Testis (tissue), 2 donors: ENCODE data around the gene LTB4R2.

ENCODE experiments used
- POLR2A ChIP-seq: fragments of 450-650 bp; IDR thresholded peaks from one replicate; pipeline ENCODE4 v1.6.1; 2017; ENCODE audit warnings: antibody characterized with exemption, mild to moderate bottlenecking, moderate library complexity
- TF ChIP-seq, protein P1 (sequence below), 3 experiments: fragments of 450-650 bp in 2 of 3; fragments of 200-600 bp in 1 of 3; sonication (generic) in 1 of 3; IDR thresholded peaks; one replicate each; pipeline ENCODE4 v1.5.1; 2016 to 2019; ENCODE audit warnings: antibody characterized with exemption in 3 of 3, mild to moderate bottlenecking in 2 of 3, moderate library complexity in 1 of 3

DNA sequence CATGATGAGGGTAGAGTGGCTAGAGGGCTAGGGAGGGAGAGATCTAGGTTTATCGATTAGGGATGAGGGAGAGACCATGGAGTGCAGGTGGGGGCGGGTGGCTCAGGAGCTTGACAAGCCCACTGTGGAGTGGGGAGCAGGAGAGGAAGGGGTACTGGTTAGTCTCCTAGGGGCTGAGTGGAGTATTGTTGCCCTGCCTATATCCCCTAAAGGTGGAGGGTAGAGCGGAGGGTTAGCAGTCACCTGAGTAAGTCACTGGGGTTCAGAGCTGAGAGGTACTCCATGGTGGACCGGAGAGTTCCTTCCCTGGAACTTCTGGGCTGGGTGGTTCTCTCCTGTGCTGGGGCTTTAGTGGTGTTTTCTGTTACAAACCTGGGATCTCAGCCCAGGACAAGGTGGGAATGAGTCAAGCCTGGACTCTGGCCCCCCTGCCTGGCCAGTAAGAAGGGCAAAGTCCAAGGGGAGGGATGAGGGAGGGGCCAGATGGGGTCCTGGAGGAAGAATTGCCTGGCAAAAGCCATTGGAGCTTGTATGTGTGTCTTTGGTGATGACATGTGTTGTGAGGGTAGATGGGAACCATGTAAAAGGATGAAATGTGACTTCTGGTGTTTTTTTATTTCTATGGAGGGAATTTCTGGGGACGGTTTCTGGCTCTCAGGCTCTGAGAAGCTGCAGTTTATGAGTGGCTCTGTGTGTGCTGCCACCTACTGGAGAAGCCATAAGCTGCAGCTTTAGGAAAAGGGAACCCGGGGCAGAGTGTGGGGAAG lies 2.2 kb upstream of the LTB4R2 start, which contains the start of gene CIDEB:
- TF ChIP-seq POLR2A, result no peak
- TF ChIP-seq, protein P1, sequence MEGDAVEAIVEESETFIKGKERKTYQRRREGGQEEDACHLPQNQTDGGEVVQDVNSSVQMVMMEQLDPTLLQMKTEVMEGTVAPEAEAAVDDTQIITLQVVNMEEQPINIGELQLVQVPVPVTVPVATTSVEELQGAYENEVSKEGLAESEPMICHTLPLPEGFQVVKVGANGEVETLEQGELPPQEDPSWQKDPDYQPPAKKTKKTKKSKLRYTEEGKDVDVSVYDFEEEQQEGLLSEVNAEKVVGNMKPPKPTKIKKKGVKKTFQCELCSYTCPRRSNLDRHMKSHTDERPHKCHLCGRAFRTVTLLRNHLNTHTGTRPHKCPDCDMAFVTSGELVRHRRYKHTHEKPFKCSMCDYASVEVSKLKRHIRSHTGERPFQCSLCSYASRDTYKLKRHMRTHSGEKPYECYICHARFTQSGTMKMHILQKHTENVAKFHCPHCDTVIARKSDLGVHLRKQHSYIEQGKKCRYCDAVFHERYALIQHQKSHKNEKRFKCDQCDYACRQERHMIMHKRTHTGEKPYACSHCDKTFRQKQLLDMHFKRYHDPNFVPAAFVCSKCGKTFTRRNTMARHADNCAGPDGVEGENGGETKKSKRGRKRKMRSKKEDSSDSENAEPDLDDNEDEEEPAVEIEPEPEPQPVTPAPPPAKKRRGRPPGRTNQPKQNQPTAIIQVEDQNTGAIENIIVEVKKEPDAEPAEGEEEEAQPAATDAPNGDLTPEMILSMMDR (IDR thresholded peaks at IDR 0.05), result peak; percentile 61 to 91 (median 80)
